IPS DF 4.7 (cell line): ENCODE measurements around the gene PPP1R12C.

Experiments
- DNase-seq: peaks from one replicate; pipeline ENCODE4 v3.0.0-alpha.2; 2013; ENCODE audit warnings: low spot score; ENCODE audit errors: extremely low read depth

PPP1R12C gene

GRCh38 chr19:55091126-55091910 is 26.1 kb downstream of the PPP1R12C start:
- no peak for DNase-seq

GRCh38 chr19:55090564-55090963 is 26.9 kb downstream of the PPP1R12C start:
- DNase-seq: no peak

GRCh38 chr19:55089342-55089944 is 28.0 kb downstream of the PPP1R12C start:
- no peak for DNase-seq

- no peak for DNase-seq
Observed at GRCh38 chr19:55088543-55089341, 28.7 kb downstream of the PPP1R12C start.

GRCh38 chr19:55088021-55088451 is 29.4 kb downstream of the PPP1R12C start:
- no peak for DNase-seq

GRCh38 chr19:55087542-55087901 is 29.9 kb downstream of the PPP1R12C start:
- no peak for DNase-seq

- no peak for DNase-seq
Observed at GRCh38 chr19:55086730-55087541, 30.5 kb downstream of the PPP1R12C start.

GRCh38 chr19:55085923-55086715 is 31.3 kb downstream of the PPP1R12C start:
- no peak for DNase-seq

GRCh38 chr19:55084416-55084815 is 33.0 kb downstream of the PPP1R12C start:
- DNase-seq: no peak

- DNase-seq: no peak
Observed at GRCh38 chr19:55083004-55083850, 34.2 kb downstream of the PPP1R12C start.

GRCh38 chr19:55082020-55082851 is 35.2 kb downstream of the PPP1R12C start:
- DNase-seq: no peak

- no peak for DNase-seq
Observed at GRCh38 chr19:55081770-55082019, 35.7 kb downstream of the PPP1R12C start.

- no peak for DNase-seq
Observed at GRCh38 chr19:55080968-55081769, 36.3 kb downstream of the PPP1R12C start.

GRCh38 chr19:55080121-55080967 is 37.1 kb downstream of the PPP1R12C start:
- DNase-seq: no peak

GRCh38 chr19:55079400-55080038 is 37.9 kb downstream of the PPP1R12C start:
- no peak for DNase-seq

GRCh38 chr19:55078996-55079395 is 38.4 kb downstream of the PPP1R12C start:
- no peak for DNase-seq

GRCh38 chr19:55077106-55077505 is 40.3 kb downstream of the PPP1R12C start:
- DNase-seq: no peak
